RWPE1 (cell line): Measurements from ENCODE around the gene ST7.
A peak's percentile ranks its signal among the peaks of the same experiment; 100 is the strongest.

Experiments
- CTCF ChIA-PET: fragments of 350-600 bp; sonication (Branson Sonifier 250); formaldehyde crosslinking; extraction: SDS; loops from one replicate; lab custom pipeline; 2021; lab: Yijun Ruan, JAX
- POLR2A ChIA-PET: fragments of 400-600 bp; formaldehyde crosslinking; extraction: SDS; loops from one replicate; lab custom pipeline; 2020; ENCODE audit warnings: antibody characterized with exemption; ENCODE audit not compliant: low non-redundant PET; lab: Yijun Ruan, JAX
- DNase-seq: peaks from one replicate; pipeline ENCODE4 v3.0.0; 2012; ENCODE audit warnings: low spot score
- H3K27ac ChIP-seq: fragments of 450-650 bp; 2 replicates; pipeline ENCODE4 v1.5.1; 2017
- CTCF ChIP-seq: fragments of 450-650 bp; conservative IDR thresholded peaks from 2 replicates; pipeline ENCODE4 v1.5.1; 2017; ENCODE audit warnings: low read depth, mild to moderate bottlenecking

The ST7 gene

GRCh38 chr7:117138981-117139380 lies 185.7 kb downstream of the ST7 start:
- no peak overlapping the region for H3K27ac ChIP-seq
- ChIA-PET CTCF (interaction anchor here (0.6 kb wide), 1 partner anchor 1202 kb away, joined by 4 read pairs; no protein-coding TSS in a partner anchor), POLR2A (no interaction called here)
- DNase-seq: no peak
- no peak for TF ChIP-seq CTCF

GRCh38 chr7:117139397-117139984 lies 186.2 kb downstream of the ST7 start:
- H3K27ac ChIP-seq: no peak overlapping the region
- POLR2A ChIA-PET: no interaction called here
- TF ChIP-seq CTCF: no peak
- CTCF ChIA-PET: interaction anchor here (0.6 kb wide), 1 partner anchor 1201 kb away, joined by 4 read pairs; no protein-coding TSS in a partner anchor
- DNase-seq: no peak

GRCh38 chr7:117140921-117141320 lies 187.6 kb downstream of the ST7 start:
- TF ChIP-seq CTCF: no peak
- ChIA-PET CTCF (no interaction called here), POLR2A (no interaction called here)
- no peak overlapping the region for H3K27ac ChIP-seq
- no peak for DNase-seq

GRCh38 chr7:117143066-117143465 lies 189.8 kb downstream of the ST7 start:
- ChIA-PET CTCF (no interaction called here), POLR2A (no interaction called here)
- DNase-seq: no peak
- TF ChIP-seq CTCF: no peak
- H3K27ac ChIP-seq: no peak overlapping the region

- TF ChIP-seq CTCF: no peak
- POLR2A ChIA-PET: no interaction called here
- no peak overlapping the region for H3K27ac ChIP-seq
- CTCF ChIA-PET: no interaction called here
- DNase-seq: peak; percentile 49
Measured at GRCh38 chr7:117143580-117143979, 190.3 kb downstream of the ST7 start.

- no peak overlapping the region for H3K27ac ChIP-seq
- CTCF ChIA-PET: interaction anchor here (0.8 kb wide), 1 partner anchor 11 kb away, joined by 3 read pairs; no protein-coding TSS in a partner anchor
- no peak for TF ChIP-seq CTCF
- POLR2A ChIA-PET: no interaction called here
- DNase-seq: no peak
Measured at GRCh38 chr7:117145333-117145732, 192.0 kb downstream of the ST7 start.
